GM12892 (cell line): ENCODE measurements around the gene ABHD15.

ENCODE experiments used
- POLR2A ChIP-seq: IDR thresholded peaks from 2 replicates; pipeline ENCODE4 v1.6.1; 2011; ENCODE audit warnings: low read depth, low read length, control low read depth
- POLR2AphosphoS5 ChIP-seq: IDR thresholded peaks from 2 replicates; pipeline ENCODE4 v1.6.1; 2011; ENCODE audit warnings: low read depth, low read length, control low read depth
- TAF1 ChIP-seq: IDR thresholded peaks from 2 replicates; pipeline ENCODE4 v1.6.1; 2011; ENCODE audit warnings: low read depth, mild to moderate bottlenecking, control low read depth, low read length, borderline replicate concordance

GRCh38 chr17:29586676-29587469 is 20.0 kb upstream of the ABHD15 start:
- no peak for TF ChIP-seq POLR2A
- TF ChIP-seq TAF1: no peak
- TF ChIP-seq POLR2AphosphoS5: no peak
